Measurements from ENCODE around the gene ATF6. TPM values are rescaled to one million over a fixed set of nuclear protein-coding genes. Genes with fewer than 3 reads are reported as not detected.

ATF6 gene
- total RNA-seq, 2 experiments from 2014 or later, result 10.2 to 13.9 TPM

DNA sequence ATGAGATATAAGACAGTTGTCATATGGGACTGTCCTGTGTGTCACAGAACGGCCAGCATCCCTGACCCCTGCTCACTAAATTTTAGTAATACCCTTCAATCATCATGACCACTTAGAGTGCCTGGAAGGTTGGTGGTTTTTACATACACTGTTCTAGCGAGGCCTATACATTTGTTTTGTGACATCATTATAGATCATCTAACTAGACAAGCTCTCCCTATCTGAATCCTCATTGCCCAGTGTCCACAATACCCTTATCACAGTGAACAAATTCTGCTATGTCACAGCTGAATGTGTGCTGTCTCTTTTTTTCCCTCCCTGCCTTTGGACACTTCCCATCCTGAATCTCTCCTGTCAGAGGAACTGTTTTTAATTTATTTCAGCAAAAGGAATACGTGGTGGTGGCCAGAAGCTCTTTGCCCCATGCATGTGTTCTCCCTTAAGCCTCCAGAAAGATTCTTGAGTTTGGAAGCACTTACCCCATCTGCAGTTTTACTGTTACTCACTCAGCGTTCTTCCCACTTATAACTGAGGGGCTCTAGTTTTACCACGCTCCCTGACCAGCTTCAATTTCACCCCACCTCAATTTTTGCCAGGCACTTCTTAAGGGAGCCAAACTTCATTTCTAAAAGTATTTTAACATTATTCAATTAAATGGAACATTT is 187.3 kb downstream of the ATF6 start:
- POLR2A ChIA-PET, result interaction anchor here (0.8 kb wide), 1 partner anchor 23 kb away, joined by 6 read pairs; no protein-coding TSS in a partner anchor
- Histone ChIP-seq H4K20me1 (ENCODE audit: insufficient read depth, low read length) (no peaks in the 10 kb centered on the region), H3K4me1 (ENCODE audit: insufficient read depth, low read length, poor library complexity, severe bottlenecking) (no peaks in the 10 kb centered on the region), H3K4me2 (ENCODE audit: low read length) (no peak overlapping the region), H3K9me3 (ENCODE audit: low read length) (no peaks in the 10 kb centered on the region), H3K9me2 (ENCODE audit: insufficient read depth, low read length) (no peaks in the 10 kb centered on the region), H3K79me2 (ENCODE audit: insufficient read depth, low read depth, low read length) (no peaks in the 10 kb centered on the region), H3K4me3 (ENCODE audit: low read depth, low read length, poor library complexity, severe bottlenecking) (no peak overlapping the region), H3K27ac (ENCODE audit: low read depth, low read length, poor library complexity, severe bottlenecking) (no peak overlapping the region), H3K36me3 (ENCODE audit: insufficient read depth, low read length) (peaks cover 4% of the 10 kb centered on the region; the same call in 1 of the 2 replicates), H2AFZ (ENCODE audit: low read length) (no peak overlapping the region)
- TF ChIP-seq, protein P1, sequence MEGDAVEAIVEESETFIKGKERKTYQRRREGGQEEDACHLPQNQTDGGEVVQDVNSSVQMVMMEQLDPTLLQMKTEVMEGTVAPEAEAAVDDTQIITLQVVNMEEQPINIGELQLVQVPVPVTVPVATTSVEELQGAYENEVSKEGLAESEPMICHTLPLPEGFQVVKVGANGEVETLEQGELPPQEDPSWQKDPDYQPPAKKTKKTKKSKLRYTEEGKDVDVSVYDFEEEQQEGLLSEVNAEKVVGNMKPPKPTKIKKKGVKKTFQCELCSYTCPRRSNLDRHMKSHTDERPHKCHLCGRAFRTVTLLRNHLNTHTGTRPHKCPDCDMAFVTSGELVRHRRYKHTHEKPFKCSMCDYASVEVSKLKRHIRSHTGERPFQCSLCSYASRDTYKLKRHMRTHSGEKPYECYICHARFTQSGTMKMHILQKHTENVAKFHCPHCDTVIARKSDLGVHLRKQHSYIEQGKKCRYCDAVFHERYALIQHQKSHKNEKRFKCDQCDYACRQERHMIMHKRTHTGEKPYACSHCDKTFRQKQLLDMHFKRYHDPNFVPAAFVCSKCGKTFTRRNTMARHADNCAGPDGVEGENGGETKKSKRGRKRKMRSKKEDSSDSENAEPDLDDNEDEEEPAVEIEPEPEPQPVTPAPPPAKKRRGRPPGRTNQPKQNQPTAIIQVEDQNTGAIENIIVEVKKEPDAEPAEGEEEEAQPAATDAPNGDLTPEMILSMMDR (conservative IDR thresholded peaks at IDR 0.05; ENCODE audit: low read length), result no peak
- no peak for TF ChIP-seq EZH2phosphoT487 (IDR thresholded peaks at IDR 0.05; ENCODE audit: borderline replicate concordance, low read depth, low read length)
- no TSS peak for BruUV-seq (replicated peaks)
- intact Hi-C loops (cut with micrococcal nuclease; ENCODE audit: unreplicated experiment), result no loop called here
- no peak for DNase-seq (ENCODE audit: low spot score)
- CTCF ChIA-PET (ENCODE audit: unreplicated experiment), result no interaction called here

GRCh38 chr1:161954050-161954449 is 187.9 kb downstream of the ATF6 start:
- intact Hi-C loops (cut with micrococcal nuclease; ENCODE audit: unreplicated experiment), result no loop called here
- Histone ChIP-seq H3K4me2 (ENCODE audit: low read length) (no peak overlapping the region), H3K9me3 (ENCODE audit: low read length) (no peaks in the 10 kb centered on the region), H4K20me1 (ENCODE audit: insufficient read depth, low read length) (no peaks in the 10 kb centered on the region), H2AFZ (ENCODE audit: low read length) (no peak overlapping the region), H3K9me2 (ENCODE audit: insufficient read depth, low read length) (no peaks in the 10 kb centered on the region), H3K79me2 (ENCODE audit: insufficient read depth, low read depth, low read length) (no peaks in the 10 kb centered on the region), H3K27ac (ENCODE audit: low read depth, low read length, poor library complexity, severe bottlenecking) (no peak overlapping the region), H3K36me3 (ENCODE audit: insufficient read depth, low read length) (peaks cover 10% of the 10 kb centered on the region; the same call in 1 of the 2 replicates), H3K4me1 (ENCODE audit: insufficient read depth, low read length, poor library complexity, severe bottlenecking) (no peaks in the 10 kb centered on the region), H3K4me3 (ENCODE audit: low read depth, low read length, poor library complexity, severe bottlenecking) (no peak overlapping the region)
- DNase-seq (ENCODE audit: low spot score), result no peak
- ChIA-PET CTCF (ENCODE audit: unreplicated experiment) (no interaction called here), POLR2A (interaction anchor here (0.7 kb wide), 1 partner anchor 480 kb away, joined by 3 read pairs; no protein-coding TSS in a partner anchor)
- TF ChIP-seq, protein P1 (conservative IDR thresholded peaks at IDR 0.05; ENCODE audit: low read length), result no peak
- no peak for TF ChIP-seq EZH2phosphoT487 (IDR thresholded peaks at IDR 0.05; ENCODE audit: borderline replicate concordance, low read depth, low read length)
- BruUV-seq (replicated peaks), result no TSS peak

DNA sequence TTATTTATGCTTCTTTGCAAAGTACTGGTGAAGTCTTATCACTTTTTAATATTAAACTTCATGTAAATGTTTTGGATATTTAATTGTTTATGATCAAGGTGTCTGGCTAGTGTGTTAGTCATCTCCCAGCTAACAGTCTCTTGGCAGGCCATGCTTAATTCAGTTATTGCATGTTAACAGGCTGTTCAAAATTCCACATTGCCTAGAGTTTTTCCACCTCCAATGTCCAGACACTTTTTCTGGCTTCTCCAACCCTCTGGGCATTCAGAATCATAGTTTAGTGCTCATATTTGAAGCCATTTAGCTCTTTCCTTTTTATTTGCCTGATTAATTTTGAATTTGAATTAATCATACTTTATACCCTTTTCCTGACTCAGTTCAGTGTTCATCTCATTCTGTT is 188.3 kb downstream of the ATF6 start:
- Histone ChIP-seq H3K9me2 (ENCODE audit: insufficient read depth, low read length) (no peaks in the 10 kb centered on the region), H3K4me2 (ENCODE audit: low read length) (no peak overlapping the region), H2AFZ (ENCODE audit: low read length) (no peak overlapping the region), H3K4me3 (ENCODE audit: low read depth, low read length, poor library complexity, severe bottlenecking) (no peak overlapping the region), H4K20me1 (ENCODE audit: insufficient read depth, low read length) (no peaks in the 10 kb centered on the region), H3K9me3 (ENCODE audit: low read length) (no peaks in the 10 kb centered on the region), H3K27ac (ENCODE audit: low read depth, low read length, poor library complexity, severe bottlenecking) (no peak overlapping the region), H3K36me3 (ENCODE audit: insufficient read depth, low read length) (peaks cover 11% of the 10 kb centered on the region; the same call in 1 of the 2 replicates), H3K4me1 (ENCODE audit: insufficient read depth, low read length, poor library complexity, severe bottlenecking) (no peaks in the 10 kb centered on the region), H3K79me2 (ENCODE audit: insufficient read depth, low read depth, low read length) (no peaks in the 10 kb centered on the region)
- ChIA-PET CTCF (ENCODE audit: unreplicated experiment) (no interaction called here), POLR2A (interaction anchor here (0.6 to 0.7 kb wide), 2 partner anchors 147 to 480 kb away, joined by 3 to 8 read pairs; no protein-coding TSS in a partner anchor)
- no peak for DNase-seq (ENCODE audit: low spot score)
- intact Hi-C loops (cut with micrococcal nuclease; ENCODE audit: unreplicated experiment), result no loop called here
- BruUV-seq (replicated peaks), result no TSS peak
- TF ChIP-seq EZH2phosphoT487 (IDR thresholded peaks at IDR 0.05; ENCODE audit: borderline replicate concordance, low read depth, low read length), result no peak
- TF ChIP-seq, protein P1 (conservative IDR thresholded peaks at IDR 0.05; ENCODE audit: low read length), result no peak
